HepG2 (cell line): ENCODE data around the gene CARD19. TPM values are rescaled to one million over a fixed set of nuclear protein-coding genes. Genes with fewer than 3 reads are reported as not detected.

Source experiments
- AHR ChIP-seq: IDR thresholded peaks from 2 replicates; pipeline ENCODE4 v1.6.1; 2018; ENCODE audit warnings: missing genetic modification reagents, missing compliant biosample characterization
- AKAP8 ChIP-seq: sonication (generic); formaldehyde crosslinking; IDR thresholded peaks from 2 replicates; pipeline ENCODE4 v1.5.1; 2020; ENCODE audit warnings: mild to moderate bottlenecking, missing genetic modification reagents
- ARNT2 ChIP-seq: sonication (generic); formaldehyde crosslinking; IDR thresholded peaks from 2 replicates; pipeline ENCODE4 v1.8.0; 2022; ENCODE audit warnings: mild to moderate bottlenecking, low read depth, missing genetic modification reagents, moderate library complexity
- DNMT3B ChIP-seq: conservative IDR thresholded peaks from 2 replicates; pipeline ENCODE4 v1.6.1; 2016; ENCODE audit warnings: missing biosample characterization, control low read depth
- HDAC1 ChIP-seq: sonication (generic); formaldehyde crosslinking; IDR thresholded peaks from 2 replicates; pipeline ENCODE4 v1.5.1; 2020; ENCODE audit warnings: mild to moderate bottlenecking, missing genetic modification reagents
- MEIS2 ChIP-seq: sonication (generic); formaldehyde crosslinking; IDR thresholded peaks from 2 replicates; pipeline ENCODE4 v1.9.0; 2021; ENCODE audit warnings: mild to moderate bottlenecking, missing genetic modification reagents
- NFKB2 ChIP-seq: sonication (generic); formaldehyde crosslinking; IDR thresholded peaks from 2 replicates; pipeline ENCODE4 v1.4.0; 2020; ENCODE audit warnings: missing genetic modification reagents, borderline replicate concordance
- PCBP1 ChIP-seq: fragments of 200-400 bp; formaldehyde crosslinking; IDR thresholded peaks from 2 replicates; pipeline ENCODE4 v1.6.1; 2017; ENCODE audit warnings: mild to moderate bottlenecking, low read depth, low read length, borderline replicate concordance
- PCBP2 ChIP-seq: fragments of 200-400 bp; formaldehyde crosslinking; optimal IDR thresholded peaks from 2 replicates; pipeline ENCODE3; 2018; ENCODE audit warnings: low read length, low read depth; ENCODE audit not compliant: poor library complexity, severe bottlenecking
- SSRP1 ChIP-seq: IDR thresholded peaks from 2 replicates; pipeline ENCODE4 v1.6.1; 2016; ENCODE audit warnings: control low read depth
- TBX3 ChIP-seq: fragments of 450-650 bp; IDR thresholded peaks from 2 replicates; pipeline ENCODE4 v1.6.1; 2017; ENCODE audit warnings: antibody characterized with exemption, mild to moderate bottlenecking, inconsistent platforms, borderline replicate concordance
- U2AF1 ChIP-seq: fragments of 200-400 bp; formaldehyde crosslinking; optimal IDR thresholded peaks from 2 replicates; pipeline ENCODE3; 2017; ENCODE audit warnings: mild to moderate bottlenecking, low read depth, low read length
- ZBTB1 ChIP-seq: sonication (generic); formaldehyde crosslinking; IDR thresholded peaks from 2 replicates; pipeline ENCODE4 v1.4.0; 2020; ENCODE audit warnings: missing genetic modification reagents, borderline replicate concordance
- ZC3H4 ChIP-seq: sonication (generic); formaldehyde crosslinking; IDR thresholded peaks from 2 replicates; pipeline ENCODE4 v1.4.0; 2020; ENCODE audit warnings: missing genetic modification reagents, borderline replicate concordance
- ZFP36L1 ChIP-seq: sonication (generic); formaldehyde crosslinking; IDR thresholded peaks from 2 replicates; pipeline ENCODE4 v1.8.0; 2022; ENCODE audit warnings: mild to moderate bottlenecking, missing genetic modification reagents, moderate library complexity
- ZFP90 ChIP-seq: sonication (generic); formaldehyde crosslinking; IDR thresholded peaks from 2 replicates; pipeline ENCODE4 v1.8.0; 2022; ENCODE audit warnings: missing genetic modification reagents, mild to moderate bottlenecking, inconsistent platforms, borderline replicate concordance
- ZKSCAN8 ChIP-seq: IDR thresholded peaks from 2 replicates; pipeline ENCODE4 v1.6.1; 2016; ENCODE audit warnings: borderline replicate concordance, missing genetic modification reagents, missing compliant biosample characterization
- ZNF354B ChIP-seq: sonication (generic); formaldehyde crosslinking; IDR thresholded peaks from 2 replicates; pipeline ENCODE4 v1.8.0; 2022; ENCODE audit warnings: mild to moderate bottlenecking, missing genetic modification reagents
- ZNF383 ChIP-seq: sonication (generic); formaldehyde crosslinking; IDR thresholded peaks from 2 replicates; pipeline ENCODE4 v1.4.0; 2020; ENCODE audit warnings: missing genetic modification reagents, mild to moderate bottlenecking, borderline replicate concordance
- ZNF556 ChIP-seq: sonication (generic); formaldehyde crosslinking; IDR thresholded peaks from 2 replicates; pipeline ENCODE4 v1.4.0; 2020; ENCODE audit warnings: mild to moderate bottlenecking, missing genetic modification reagents, borderline replicate concordance
- ZNF652 ChIP-seq: IDR thresholded peaks from 2 replicates; pipeline ENCODE4 v1.6.1; 2016; ENCODE audit warnings: low read depth, borderline replicate concordance
- ZNF737 ChIP-seq: sonication (generic); formaldehyde crosslinking; IDR thresholded peaks from 2 replicates; pipeline ENCODE4 v1.5.0; 2020; ENCODE audit warnings: missing genetic modification reagents, mild to moderate bottlenecking, borderline replicate concordance
- ZNF773 ChIP-seq: sonication (generic); formaldehyde crosslinking; IDR thresholded peaks from 2 replicates; pipeline ENCODE4 v1.4.0; 2020; ENCODE audit warnings: missing genetic modification reagents, borderline replicate concordance
- polyA plus RNA-seq, 8 experiments: library from polyadenylated mRNA; depleted of rRNA in 3 of 8; stranded (reverse) in 7 of 8; unstranded in 1 of 8; fragments of >200 nt; fragmentation: Illumina TruSeq in 4 of 8; extraction: Trizol in 4 of 8; gene quantifications; 2 replicates each; pipeline versions ENCODE4 v1.2.1 to v1.2.3, GENCODE V29; 2011 to 2016; ENCODE audit warnings: low read depth in 4 of 8, missing spikeins in 1 of 8, mixed read lengths in 1 of 8; ENCODE audit not compliant: insufficient read depth in 1 of 8
- total RNA-seq, 5 experiments: library from RNA; depleted of rRNA; stranded (reverse); fragments of >200 nt; fragmentation: Illumina TruSeq; extraction: Trizol; gene quantifications; 2 replicates each; pipeline ENCODE4 v1.2.3, GENCODE V29; 2016; ENCODE audit warnings: low read depth in 1 of 5
- TF ChIP-seq, protein P1 (sequence below): sonication (generic); formaldehyde crosslinking; IDR thresholded peaks from 2 replicates; pipeline ENCODE4 v1.4.0; 2020; ENCODE audit warnings: missing genetic modification reagents
- TF ChIP-seq, protein P2 (sequence below): sonication (generic); formaldehyde crosslinking; IDR thresholded peaks from 2 replicates; pipeline ENCODE4 v1.5.0; 2020; ENCODE audit warnings: missing genetic modification reagents, mild to moderate bottlenecking, borderline replicate concordance
- TF ChIP-seq, protein P3 (sequence below): IDR thresholded peaks from 2 replicates; pipeline ENCODE4 v1.6.1; 2018; ENCODE audit warnings: missing genetic modification reagents

CARD19 gene
- total and polyA plus RNA-seq, 2 of the 13 experiments (the other 11 are each of a cell fraction or from before 2014, with no cell fraction given): 18.4 to 47.2 TPM

DNA sequence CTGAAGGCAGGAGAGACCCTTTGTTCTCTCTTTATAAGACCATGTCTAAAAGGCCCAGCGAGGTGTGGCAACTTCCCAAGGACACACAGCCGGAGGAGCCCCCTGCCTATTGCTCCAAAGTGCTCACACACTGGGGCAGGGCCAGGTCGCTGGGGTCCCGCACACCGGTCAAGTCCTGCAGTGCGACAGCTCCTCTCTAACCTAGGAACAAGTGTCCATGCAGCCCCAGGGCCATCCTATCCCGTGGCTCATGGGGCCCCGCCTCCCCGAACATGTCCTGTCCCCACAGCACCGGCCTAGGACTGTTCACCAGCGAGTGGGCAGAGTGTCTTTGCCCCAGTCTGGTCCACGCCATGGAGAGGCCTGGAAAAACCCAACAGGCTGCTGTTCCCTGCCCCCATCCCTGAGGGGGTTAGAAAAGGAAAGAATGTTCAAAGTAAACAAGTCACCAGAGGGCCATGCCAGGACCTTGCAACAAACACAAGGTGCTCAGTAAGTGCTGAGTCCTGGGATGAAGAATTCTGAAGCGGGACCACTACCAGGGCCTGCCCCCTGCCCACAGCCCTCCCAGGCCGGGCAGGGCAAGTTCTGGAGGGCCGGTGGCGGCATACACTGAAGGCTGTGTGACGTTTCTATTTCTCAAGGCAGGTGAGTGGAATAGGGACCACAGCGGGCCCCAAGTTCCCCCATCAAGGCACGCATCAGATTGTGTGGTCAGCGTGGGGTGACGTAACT is 37.1 kb downstream of the CARD19 start (continued):
- TF ChIP-seq, protein P1, sequence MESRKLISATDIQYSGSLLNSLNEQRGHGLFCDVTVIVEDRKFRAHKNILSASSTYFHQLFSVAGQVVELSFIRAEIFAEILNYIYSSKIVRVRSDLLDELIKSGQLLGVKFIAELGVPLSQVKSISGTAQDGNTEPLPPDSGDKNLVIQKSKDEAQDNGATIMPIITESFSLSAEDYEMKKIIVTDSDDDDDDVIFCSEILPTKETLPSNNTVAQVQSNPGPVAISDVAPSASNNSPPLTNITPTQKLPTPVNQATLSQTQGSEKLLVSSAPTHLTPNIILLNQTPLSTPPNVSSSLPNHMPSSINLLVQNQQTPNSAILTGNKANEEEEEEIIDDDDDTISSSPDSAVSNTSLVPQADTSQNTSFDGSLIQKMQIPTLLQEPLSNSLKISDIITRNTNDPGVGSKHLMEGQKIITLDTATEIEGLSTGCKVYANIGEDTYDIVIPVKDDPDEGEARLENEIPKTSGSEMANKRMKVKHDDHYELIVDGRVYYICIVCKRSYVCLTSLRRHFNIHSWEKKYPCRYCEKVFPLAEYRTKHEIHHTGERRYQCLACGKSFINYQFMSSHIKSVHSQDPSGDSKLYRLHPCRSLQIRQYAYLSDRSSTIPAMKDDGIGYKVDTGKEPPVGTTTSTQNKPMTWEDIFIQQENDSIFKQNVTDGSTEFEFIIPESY (CRISPR knock-in tag): no peak; the same call in 1 of the 2 replicates
- 0 out of 2 replicates have a peak, but pooled peaks have one; percentile 48 for TF ChIP-seq ZNF773 (CRISPR knock-in tag)
- TF ChIP-seq ZKSCAN8 (CRISPR knock-in tag): peak; percentile 99
- TF ChIP-seq ZNF652 (CRISPR knock-in tag): no peak
- no peak for TF ChIP-seq ZFP36L1
- TF ChIP-seq ZBTB1 (CRISPR knock-in tag): no peak
- 0 out of 2 replicates have a peak, but pooled peaks have one; percentile 13 for TF ChIP-seq MEIS2 (CRISPR knock-in tag)
- TF ChIP-seq AKAP8 (CRISPR knock-in tag): no peak
- no peak; the same call in 1 of the 2 replicates for TF ChIP-seq NFKB2 (CRISPR knock-in tag)
- no peak; the same call in 1 of the 2 replicates for TF ChIP-seq AHR (CRISPR knock-in tag)
- no peak for TF ChIP-seq TBX3
- no peak for TF ChIP-seq U2AF1
- 0 out of 2 replicates have a peak, but pooled peaks have one; percentile 40 for TF ChIP-seq ZNF737 (CRISPR knock-in tag)
- no peak for TF ChIP-seq ZNF556 (CRISPR knock-in tag)
- TF ChIP-seq SSRP1: no peak
- TF ChIP-seq ZNF383: no peak
- no peak for TF ChIP-seq ZNF354B (CRISPR knock-in tag)
- TF ChIP-seq, protein P2, sequence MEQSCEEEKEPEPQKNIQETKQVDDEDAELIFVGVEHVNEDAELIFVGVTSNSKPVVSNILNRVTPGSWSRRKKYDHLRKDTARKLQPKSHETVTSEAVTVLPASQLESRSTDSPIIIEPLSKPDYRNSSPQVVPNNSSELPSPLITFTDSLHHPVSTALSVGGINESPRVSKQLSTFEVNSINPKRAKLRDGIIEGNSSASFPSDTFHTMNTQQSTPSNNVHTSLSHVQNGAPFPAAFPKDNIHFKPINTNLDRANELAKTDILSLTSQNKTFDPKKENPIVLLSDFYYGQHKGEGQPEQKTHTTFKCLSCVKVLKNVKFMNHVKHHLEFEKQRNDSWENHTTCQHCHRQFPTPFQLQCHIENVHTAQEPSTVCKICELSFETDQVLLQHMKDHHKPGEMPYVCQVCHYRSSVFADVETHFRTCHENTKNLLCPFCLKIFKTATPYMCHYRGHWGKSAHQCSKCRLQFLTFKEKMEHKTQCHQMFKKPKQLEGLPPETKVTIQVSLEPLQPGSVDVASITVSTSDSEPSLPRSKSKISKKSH (CRISPR knock-in tag): no peak
- no peak for TF ChIP-seq PCBP1
- TF ChIP-seq PCBP2: no peak
- no peak for TF ChIP-seq ARNT2
- TF ChIP-seq HDAC1 (CRISPR knock-in tag): peak; percentile 1
- TF ChIP-seq ZC3H4 (CRISPR knock-in tag): no peak
- no peak for TF ChIP-seq ZFP90
- TF ChIP-seq DNMT3B (CRISPR knock-in tag): 0 out of 2 replicates have a peak, but pooled peaks have one; percentile 65
- TF ChIP-seq, protein P3, sequence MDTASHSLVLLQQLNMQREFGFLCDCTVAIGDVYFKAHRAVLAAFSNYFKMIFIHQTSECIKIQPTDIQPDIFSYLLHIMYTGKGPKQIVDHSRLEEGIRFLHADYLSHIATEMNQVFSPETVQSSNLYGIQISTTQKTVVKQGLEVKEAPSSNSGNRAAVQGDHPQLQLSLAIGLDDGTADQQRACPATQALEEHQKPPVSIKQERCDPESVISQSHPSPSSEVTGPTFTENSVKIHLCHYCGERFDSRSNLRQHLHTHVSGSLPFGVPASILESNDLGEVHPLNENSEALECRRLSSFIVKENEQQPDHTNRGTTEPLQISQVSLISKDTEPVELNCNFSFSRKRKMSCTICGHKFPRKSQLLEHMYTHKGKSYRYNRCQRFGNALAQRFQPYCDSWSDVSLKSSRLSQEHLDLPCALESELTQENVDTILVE (CRISPR knock-in tag): no peak; the same call in 1 of the 2 replicates
